Heart left ventricle (tissue), 16 donors: ENCODE results near the gene REP15. TPM values are rescaled to one million over a fixed set of nuclear protein-coding genes. Genes with fewer than 3 reads are reported as not detected.
A peak's percentile ranks its signal among the peaks of the same experiment; 100 is the strongest.

Source experiments
- ATAC-seq, 4 donors: fragments of 200-7000 bp; cut with Tn5 transposase; one replicate each; pipeline ENCODE4 v1.9.1; 2020 to 2022; ENCODE audit warnings: moderate library complexity in 4 of 4, mild to moderate bottlenecking in 3 of 4, moderate number of reproducible peaks in 1 of 4
- DNase-seq, 5 donors: peaks; one replicate each; pipeline ENCODE4 v3.0.0-alpha.2; 2020
- H3K27ac ChIP-seq, 12 donors: fragments of 200-600 bp; sonication (generic) in 4 of 12; one replicate each; pipeline versions ENCODE4 v1.5.0 to v1.8.0; 2016 to 2022; ENCODE audit warnings: mild to moderate bottlenecking in 2 of 12
- H3K27me3 ChIP-seq, 9 donors: fragments of 200-600 bp; sonication (generic) in 2 of 9; one replicate each; pipeline versions ENCODE4 v1.5.1 to v1.8.0; 2016 to 2022; ENCODE audit warnings: mild to moderate bottlenecking in 3 of 9
- H3K36me3 ChIP-seq, 9 donors: fragments of 200-600 bp; sonication (generic) in 2 of 9; one replicate each; pipeline versions ENCODE4 v1.5.0 to v1.8.0; 2018 to 2022; ENCODE audit warnings: mild to moderate bottlenecking in 2 of 9
- H3K4me1 ChIP-seq, 12 donors: fragments of 200-600 bp; sonication (generic) in 4 of 12; one replicate each; pipeline versions ENCODE4 v1.5.0 to v1.8.0; 2016 to 2022; ENCODE audit warnings: mild to moderate bottlenecking in 3 of 12
- H3K4me3 ChIP-seq, 12 donors: fragments of 200-600 bp; sonication (generic) in 4 of 12; one replicate each; pipeline versions ENCODE4 v1.5.0 to v1.8.0; 2017 to 2022; ENCODE audit warnings: mild to moderate bottlenecking in 9 of 12, moderate library complexity in 4 of 12
- H3K9me3 ChIP-seq, 12 donors: fragments of 200-600 bp; sonication (generic) in 4 of 12; one replicate each; pipeline versions ENCODE4 v1.5.0 to v1.8.0; 2016 to 2022; ENCODE audit warnings: mild to moderate bottlenecking in 1 of 12
- CTCF ChIP-seq, 12 donors: fragments of 200-600 bp; sonication (generic) in 4 of 12; IDR thresholded peaks; one replicate each; pipeline versions ENCODE4 v1.5.0 to v1.8.0; 2018 to 2022; ENCODE audit warnings: antibody characterized with exemption in 12 of 12, mild to moderate bottlenecking in 5 of 12
- POLR2A ChIP-seq, 2 donors: fragments of 450-650 bp; IDR thresholded peaks; one replicate each; pipeline ENCODE4 v1.6.1; 2017; ENCODE audit warnings: antibody characterized with exemption in 2 of 2, mild to moderate bottlenecking in 2 of 2, moderate library complexity in 2 of 2
- WGBS, 4 donors: extraction: QIAGEN DNeasy Blood & Tissue Kit in 2 of 4; methylation state at CpG; one replicate each; pipeline versions ENCODE4 v1.1.5 to v1.1.7; 2013 to 2018; 5-methylcytosine and 5-hydroxymethylcytosine counted together
- intact Hi-C, 10 donors: fragments of 100-400 bp; cut with DNase I; formaldehyde crosslinking; loops; one replicate each; pipeline versions ENCODE4 v1.11.1 to v1.14.2; 2022
- long read RNA-seq, 3 donors: library from polyadenylated mRNA; unstranded; transcript quantifications; one replicate each; pipeline ENCODE4 v2.0.0, GENCODE V29; 2020 to 2021
- polyA plus RNA-seq, 2 donors: library from polyadenylated mRNA; stranded (reverse); fragments of 200-250 nt; gene quantifications; one replicate each; pipeline ENCODE4 v1.2.3, GENCODE V29; 2013
- total RNA-seq, 9 donors: library from RNA; depleted of rRNA in 2 of 9; stranded (reverse); fragments of >200 nt in 2 of 9; fragmentation: NEBNext Ultra II Directional in 3 of 9; extraction: Animal tissue kit (Norgen Biotek cat#: 25700) in 3 of 9; gene quantifications; one replicate each; pipeline versions ENCODE4 v1.1.0 to v1.2.4, GENCODE V29; 2016 to 2023
- donor health status: ischemic (EF 13 %, LVEDD 7.1; RV severe dilation, severe dysfunction).
- donor health status: healthy with polysubstance abuse.
- donor health status: DM: no; HTN: yes; CAD: no.
- donor health status: DM: no; HTN: no; CAD: no.
- donor health status: ischemic (EF 25% LVEDD 6.9; RV normal size, moderate dysfunction).
- donor health status: ischemic (EF 25% LVEDD 5.7; RV mildly dilated, moderate dysfunction).
- donor health status: healthy.
- donor health status: DM: yes; HTN: yes; CAD: no.
- donor health status: ischemic (EF 35%, LVEDD 5.7; RV mildly dilated, moderate dysfunction).
- donor health status: nonischemic (EF 11% LVEDD 7.7; RV severe dilation, severe dysfunction).
- donor health status: DM: yes; HTN: yes; CAD: no.
- donor health status: PGD.
- donor health status: ischemic (EF 29% LVEDD 5.4; RV normal size, mild dysfunction).
- donor health status: nonischemic (EF 23%, LVEDD 6.1; RV moderate dilation, normal function).

The REP15 gene
- 1 to 10 TPM; 3.7 to 7.9 (median 5.0) TPM for total RNA-seq
- polyA plus RNA-seq: 1 to 10 TPM; 4.4 to 5.2 TPM
- long read RNA-seq, donor 1: 0 reads
- long read RNA-seq, donor 2, partial matches to known transcripts: 0 of 1 reads
- long read RNA-seq, donor 2, other reads (novel, unspliced or antisense): 0 of 1 reads
- long read RNA-seq, donor 3: 0 reads

DNA sequence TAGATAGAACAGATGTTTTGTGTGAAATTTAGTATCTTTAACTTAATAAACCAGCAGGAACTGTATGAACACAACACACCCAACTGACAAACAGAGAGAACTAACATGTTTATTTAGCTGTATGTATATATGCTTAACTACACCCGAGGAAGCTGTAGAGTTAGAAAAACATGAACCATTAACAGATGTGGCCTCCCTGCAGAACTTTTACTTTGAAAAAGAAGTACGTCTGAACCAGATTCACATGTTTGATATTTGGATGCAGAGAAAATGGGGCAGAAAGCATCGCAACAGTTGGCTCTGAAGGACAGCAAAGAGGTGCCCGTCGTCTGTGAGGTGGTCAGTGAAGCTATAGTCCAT is at the start of gene REP15:
REP15 (plus strand) TSS at position 155 of the 360 bp plus-strand sequence; CDS start at position 271, 116 bp downstream.
- 75 to 84% (median 79%) methylated on average over 5 of the region's 5 CpGs for WGBS, 4 donors
- Histone ChIP-seq H3K4me3 (no peak within 1 kb of the TSS), H3K9me3 (no peaks in the 10 kb centered on the region), H3K4me1 (no peaks in the 10 kb centered on the region), H3K27ac (no peak within 1 kb of the TSS), H3K27me3 (no peaks in the 10 kb centered on the region), H3K36me3 (peaks cover 0 to 69% (median 57%) of the 10 kb centered on the region in 9 donors)
- ATAC-seq (no peak), DNase-seq (no peak)
- intact Hi-C loops: loop anchor here in 1 of 10 donors (10.0 kb wide), 1 partner anchor 381 kb away; no protein-coding TSS in a partner anchor
- TF ChIP-seq CTCF (IDR thresholded peaks at IDR 0.05) (no peak), POLR2A (IDR thresholded peaks at IDR 0.05) (no peak)

- no peak for ATAC-seq
- H3K9me3 ChIP-seq: no peaks in the 10 kb centered on the region
Measured at GRCh38 chr12:27650011-27650410, 46.2 kb upstream of the REP15 start.

GRCh38 chr12:27651201-27651600 is 45.0 kb upstream of the REP15 start:
- 90 to 93% (median 93%) methylated on average over 1 of the region's 1 CpG for WGBS, 4 donors
- no peak for DNase-seq
- Histone ChIP-seq H3K36me3 (peaks cover 0 to 93% (median 44%) of the 10 kb centered on the region in 9 donors), H3K4me3 (no peak overlapping the region), H3K27ac (no peak overlapping the region), H3K4me1 (peaks cover 0 to 10% (median 2%) of the 10 kb centered on the region in 12 donors), H3K9me3 (no peaks in the 10 kb centered on the region), H3K27me3 (no peaks in the 10 kb centered on the region)
- intact Hi-C loops: loop anchor here (5.0 to 10.0 kb wide), 6 partner anchors 124 to 316 kb away; partner anchors contain the start of genes PPFIBP1 (in 4 of the 10) and BMAL2 (in 3 of the 10)
- TF ChIP-seq POLR2A (IDR thresholded peaks at IDR 0.05) (no peak), CTCF (IDR thresholded peaks at IDR 0.05) (no peak)
- ATAC-seq: no peak

More at GRCh38 chr12:27650011-27650410, 46.2 kb upstream of the REP15 start:
- DNase-seq: no peak
- WGBS, 4 donors: 81 to 92% (median 82%) methylated on average over 1 of the region's 1 CpG
- peaks cover 0 to 12% (median 2%) of the 10 kb centered on the region in 12 donors for H3K4me1 ChIP-seq
- no peak overlapping the region for H3K4me3 ChIP-seq
- H3K27ac ChIP-seq: no peak overlapping the region
- no peak for TF ChIP-seq POLR2A (IDR thresholded peaks at IDR 0.05)
- no peak for TF ChIP-seq CTCF (IDR thresholded peaks at IDR 0.05)
- peaks cover 0 to 90% (median 45%) of the 10 kb centered on the region in 9 donors for H3K36me3 ChIP-seq
- no peaks in the 10 kb centered on the region for H3K27me3 ChIP-seq
- intact Hi-C loops: loop anchor here (5.0 to 10.0 kb wide), 6 partner anchors 123 to 315 kb away; partner anchors contain the start of genes PPFIBP1 (in 4 of the 10) and BMAL2 (in 3 of the 10)

DNA sequence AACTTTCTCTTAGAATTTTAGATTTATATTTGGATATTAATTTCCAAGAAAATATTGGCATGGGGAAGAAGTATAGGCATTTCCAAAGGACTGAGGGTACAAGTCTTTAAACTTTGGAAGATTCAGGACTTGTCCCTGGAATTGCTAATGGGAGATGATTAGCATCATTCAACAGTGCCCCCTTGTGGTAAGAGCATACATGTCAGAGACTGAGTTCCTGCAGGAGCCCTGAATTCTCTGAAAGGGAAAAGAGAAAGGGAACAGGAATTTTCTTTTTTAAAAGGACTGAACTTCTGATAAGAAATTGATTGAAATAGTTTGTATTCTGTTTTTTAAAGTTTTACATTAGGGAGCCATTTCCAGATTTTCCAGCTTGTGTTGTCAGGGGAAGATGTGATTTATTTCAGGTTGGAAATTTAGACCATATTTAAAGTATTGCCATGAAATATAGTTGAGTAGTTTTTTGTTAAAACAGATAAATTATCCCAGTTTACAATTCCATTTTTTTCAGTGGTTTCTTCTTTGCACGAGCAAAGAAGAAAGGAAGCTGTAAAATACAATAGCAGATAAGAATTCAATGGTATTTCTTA is 44.0 kb upstream of the REP15 start:
- TF ChIP-seq CTCF (IDR thresholded peaks at IDR 0.05) (peak; percentile 79 to 95 (median 90)), POLR2A (IDR thresholded peaks at IDR 0.05) (no peak)
- H3K27ac ChIP-seq: no peak overlapping the region
- intact Hi-C loops: loop anchor here (5.0 to 10.0 kb wide), 6 partner anchors 125 to 317 kb away; partner anchors contain the start of genes PPFIBP1 (in 4 of the 10) and BMAL2 (in 3 of the 10)
- no peak overlapping the region for H3K4me3 ChIP-seq
- 41 to 70% (median 42%) methylated on average over 1 of the region's 1 CpG for WGBS, 4 donors
- DNase-seq: peak in 2 of 5 donors; percentile 56 to 73
- H3K4me1 ChIP-seq: peaks cover 0 to 10% (median 2%) of the 10 kb centered on the region in 12 donors
- peaks cover 0 to 93% (median 44%) of the 10 kb centered on the region in 9 donors for H3K36me3 ChIP-seq
- no peaks in the 10 kb centered on the region for H3K27me3 ChIP-seq
- H3K9me3 ChIP-seq: no peaks in the 10 kb centered on the region
- peak; percentile 67 to 87 (median 78) for ATAC-seq
